ENCODE measurements around the gene CCDC148.

The CCDC148 gene

DNA sequence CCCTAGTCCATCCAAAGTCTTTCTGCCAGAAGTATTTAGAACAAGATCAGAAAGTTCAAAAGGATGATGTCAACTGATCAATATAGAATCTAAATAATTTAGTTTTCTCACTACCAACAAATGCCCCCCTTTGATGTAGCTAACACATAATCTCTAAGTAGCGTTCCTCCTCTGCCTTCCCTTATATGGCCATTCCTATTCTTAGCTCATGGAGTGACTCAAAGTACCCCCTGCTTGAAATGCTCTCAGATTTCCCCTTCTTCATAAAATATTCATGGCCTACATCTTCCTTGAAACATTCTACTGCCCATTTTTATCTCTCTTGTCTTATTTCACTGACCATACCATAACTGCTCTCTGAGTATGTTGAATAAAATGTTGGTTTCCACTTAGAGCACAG, 203.4 kb downstream of the CCDC148 start:
- H3K27ac Mint-ChIP-seq, result no peak overlapping the region
- H3K36me3 Mint-ChIP-seq (ENCODE audit: low read depth), result no peaks in the 10 kb centered on the region
- H3K4me3 Mint-ChIP-seq, result no peak overlapping the region
- TF ChIP-seq, protein P1, sequence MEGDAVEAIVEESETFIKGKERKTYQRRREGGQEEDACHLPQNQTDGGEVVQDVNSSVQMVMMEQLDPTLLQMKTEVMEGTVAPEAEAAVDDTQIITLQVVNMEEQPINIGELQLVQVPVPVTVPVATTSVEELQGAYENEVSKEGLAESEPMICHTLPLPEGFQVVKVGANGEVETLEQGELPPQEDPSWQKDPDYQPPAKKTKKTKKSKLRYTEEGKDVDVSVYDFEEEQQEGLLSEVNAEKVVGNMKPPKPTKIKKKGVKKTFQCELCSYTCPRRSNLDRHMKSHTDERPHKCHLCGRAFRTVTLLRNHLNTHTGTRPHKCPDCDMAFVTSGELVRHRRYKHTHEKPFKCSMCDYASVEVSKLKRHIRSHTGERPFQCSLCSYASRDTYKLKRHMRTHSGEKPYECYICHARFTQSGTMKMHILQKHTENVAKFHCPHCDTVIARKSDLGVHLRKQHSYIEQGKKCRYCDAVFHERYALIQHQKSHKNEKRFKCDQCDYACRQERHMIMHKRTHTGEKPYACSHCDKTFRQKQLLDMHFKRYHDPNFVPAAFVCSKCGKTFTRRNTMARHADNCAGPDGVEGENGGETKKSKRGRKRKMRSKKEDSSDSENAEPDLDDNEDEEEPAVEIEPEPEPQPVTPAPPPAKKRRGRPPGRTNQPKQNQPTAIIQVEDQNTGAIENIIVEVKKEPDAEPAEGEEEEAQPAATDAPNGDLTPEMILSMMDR (IDR thresholded peaks at IDR 0.05; ENCODE audit: unreplicated experiment in 3 of 3), result no peak
- H3K27me3 Mint-ChIP-seq (ENCODE audit: low read depth), result no peaks in the 10 kb centered on the region
- no peaks in the 10 kb centered on the region for H3K9me3 Mint-ChIP-seq
- H3K4me1 Mint-ChIP-seq, result peaks cover 5% of the 10 kb centered on the region

DNA sequence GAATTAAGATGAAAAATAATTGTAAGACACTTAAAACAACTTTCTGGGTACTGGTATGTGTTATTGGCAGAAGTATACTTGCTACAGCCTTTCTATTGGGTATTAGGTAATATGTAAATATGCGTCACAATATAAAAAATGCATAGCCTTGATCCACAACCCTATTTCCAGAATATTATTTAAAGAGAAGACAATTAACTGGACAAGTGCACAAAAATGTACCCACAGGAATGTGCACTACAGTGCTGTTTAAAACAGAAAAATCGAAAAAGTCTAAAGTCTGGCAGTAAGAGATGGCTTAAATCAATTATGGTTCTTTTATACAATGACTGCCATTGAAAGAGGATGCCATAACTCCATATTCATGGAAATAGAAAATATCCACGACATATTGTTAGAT, 205.2 kb downstream of the CCDC148 start:
- H3K9me3 Mint-ChIP-seq, result no peaks in the 10 kb centered on the region
- no peak overlapping the region for H3K4me3 Mint-ChIP-seq
- peaks cover 5% of the 10 kb centered on the region for H3K4me1 Mint-ChIP-seq
- no peaks in the 10 kb centered on the region for H3K27me3 Mint-ChIP-seq (ENCODE audit: low read depth)
- TF ChIP-seq, protein P1 (IDR thresholded peaks at IDR 0.05; ENCODE audit: unreplicated experiment in 3 of 3), result no peak
- H3K36me3 Mint-ChIP-seq (ENCODE audit: low read depth), result no peaks in the 10 kb centered on the region
- H3K27ac Mint-ChIP-seq, result no peak overlapping the region

DNA sequence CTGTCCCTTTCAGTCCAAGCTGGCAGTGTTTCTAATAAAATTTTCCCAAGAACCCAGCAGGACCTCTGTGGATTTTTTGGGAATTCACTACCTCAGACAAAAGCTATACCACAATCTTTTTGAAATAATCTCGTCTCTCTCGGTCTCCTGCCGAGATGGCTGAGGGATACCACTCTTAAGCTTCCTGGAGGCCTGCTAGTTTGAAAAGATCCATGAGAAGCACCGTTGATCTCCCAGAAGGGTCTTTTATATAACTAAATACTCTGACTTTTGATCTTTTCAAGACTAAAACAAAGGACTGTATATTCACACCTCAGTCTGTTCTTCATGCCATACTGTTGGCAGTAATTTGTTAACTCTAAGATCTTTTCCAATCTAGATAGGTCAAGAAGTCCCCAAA, 213.2 kb downstream of the CCDC148 start:
- TF ChIP-seq, protein P1 (IDR thresholded peaks at IDR 0.05; ENCODE audit: unreplicated experiment in 3 of 3), result no peak
- H3K27ac Mint-ChIP-seq, result no peak overlapping the region
- no peaks in the 10 kb centered on the region for H3K27me3 Mint-ChIP-seq (ENCODE audit: low read depth)
- no peak overlapping the region for H3K4me3 Mint-ChIP-seq
- no peaks in the 10 kb centered on the region for H3K9me3 Mint-ChIP-seq
- no peaks in the 10 kb centered on the region for H3K36me3 Mint-ChIP-seq (ENCODE audit: low read depth)
- no peaks in the 10 kb centered on the region for H3K4me1 Mint-ChIP-seq

DNA sequence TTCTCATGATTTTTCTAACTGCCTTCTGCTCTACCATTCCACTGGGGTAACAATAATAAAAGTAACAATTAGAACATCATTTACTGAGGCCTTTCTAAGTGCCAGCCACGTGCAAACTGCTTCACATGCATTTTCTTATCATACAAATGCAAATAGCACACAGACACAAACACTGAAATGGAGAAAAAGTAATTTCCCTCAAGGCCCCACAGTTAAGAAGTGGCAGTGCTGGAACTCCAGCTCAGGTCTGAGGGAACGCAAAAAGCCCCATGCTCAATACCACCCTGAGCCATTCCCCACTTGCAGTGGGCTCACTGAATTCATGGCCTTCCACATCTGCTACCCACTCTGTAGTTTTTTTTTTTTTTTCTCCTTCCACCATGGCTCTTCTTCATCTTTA, 214.3 kb downstream of the CCDC148 start:
- no peaks in the 10 kb centered on the region for H3K27me3 Mint-ChIP-seq (ENCODE audit: low read depth)
- no peaks in the 10 kb centered on the region for H3K36me3 Mint-ChIP-seq (ENCODE audit: low read depth)
- no peaks in the 10 kb centered on the region for H3K9me3 Mint-ChIP-seq
- TF ChIP-seq, protein P1 (IDR thresholded peaks at IDR 0.05; ENCODE audit: unreplicated experiment in 3 of 3), result no peak
- H3K27ac Mint-ChIP-seq, result no peak overlapping the region
- no peak overlapping the region for H3K4me3 Mint-ChIP-seq
- H3K4me1 Mint-ChIP-seq, result no peaks in the 10 kb centered on the region

DNA sequence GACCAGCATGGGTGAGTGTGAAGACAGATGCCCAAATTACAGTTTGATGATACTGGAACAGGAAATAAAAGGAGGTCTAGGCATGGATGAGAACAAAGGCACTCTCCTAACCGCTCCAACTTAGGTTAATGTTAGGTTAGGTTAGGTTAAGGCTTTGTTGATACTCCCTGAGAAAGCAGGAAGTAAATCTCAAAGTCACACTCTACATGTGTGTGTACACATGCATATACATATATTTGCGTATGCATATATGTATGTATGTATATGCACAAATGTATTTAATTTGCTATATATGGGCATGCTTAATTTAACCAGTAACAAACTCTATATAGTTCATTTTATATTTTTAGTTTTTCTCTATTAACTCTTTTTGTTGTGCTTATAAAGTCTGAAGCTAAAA, 215.6 kb downstream of the CCDC148 start:
- no peaks in the 10 kb centered on the region for H3K9me3 Mint-ChIP-seq
- no peak overlapping the region for H3K4me3 Mint-ChIP-seq
- no peaks in the 10 kb centered on the region for H3K36me3 Mint-ChIP-seq (ENCODE audit: low read depth)
- TF ChIP-seq, protein P1 (IDR thresholded peaks at IDR 0.05; ENCODE audit: unreplicated experiment in 3 of 3), result no peak
- H3K27me3 Mint-ChIP-seq (ENCODE audit: low read depth), result no peaks in the 10 kb centered on the region
- H3K27ac Mint-ChIP-seq, result no peak overlapping the region
- H3K4me1 Mint-ChIP-seq, result no peaks in the 10 kb centered on the region

DNA sequence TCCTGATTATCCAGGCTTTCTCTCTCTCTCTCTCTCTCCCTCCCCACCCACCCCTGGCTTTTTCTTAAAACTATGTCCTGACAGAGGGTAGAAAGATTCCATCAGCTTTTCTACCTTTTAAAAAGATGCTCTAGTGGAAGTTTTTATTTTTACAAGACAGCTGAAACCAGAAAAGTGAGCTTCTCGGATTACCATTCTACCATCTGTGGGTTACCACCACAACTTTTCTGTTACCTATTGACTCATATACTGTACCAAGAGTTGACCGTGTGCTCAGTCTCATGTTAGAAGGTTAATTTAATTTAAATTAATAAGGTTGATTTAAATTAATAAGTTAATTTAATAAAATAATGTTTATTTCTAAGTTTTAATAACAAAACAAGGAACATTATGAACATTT, 217.3 kb downstream of the CCDC148 start:
- H3K27me3 Mint-ChIP-seq (ENCODE audit: low read depth), result no peaks in the 10 kb centered on the region
- H3K9me3 Mint-ChIP-seq, result no peaks in the 10 kb centered on the region
- no peaks in the 10 kb centered on the region for H3K36me3 Mint-ChIP-seq (ENCODE audit: low read depth)
- no peak overlapping the region for H3K4me3 Mint-ChIP-seq
- H3K4me1 Mint-ChIP-seq, result no peaks in the 10 kb centered on the region
- no peak overlapping the region for H3K27ac Mint-ChIP-seq
- TF ChIP-seq, protein P1 (IDR thresholded peaks at IDR 0.05; ENCODE audit: unreplicated experiment in 3 of 3), result no peak

Measured in nephron (organoid).